Renal cortical epithelial cell (primary cell): ENCODE data around the gene SAMD4A. TPM values are rescaled to one million over a fixed set of nuclear protein-coding genes. Genes with fewer than 3 reads are reported as not detected.

ENCODE experiments used
- DNase-seq: peaks from one replicate; pipeline ENCODE4 v3.0.0-alpha.2; 2011; ENCODE audit warnings: low read depth
- total RNA-seq: library from RNA; depleted of rRNA; stranded (reverse); fragments of >200 nt; gene quantifications from 2 replicates; pipeline ENCODE4 v1.2.3, GENCODE V29; 2014

The SAMD4A gene
- total RNA-seq, 1 donor from 2014 or later: 81.5 TPM

- no peak for DNase-seq
These were observed 189.9 kb downstream of the SAMD4A start for GRCh38 chr14:54756656-54757392.

- DNase-seq: no peak
These were observed 191.1 kb downstream of the SAMD4A start for GRCh38 chr14:54758041-54758440.

GRCh38 chr14:54759982-54760585 is 193.2 kb downstream of the SAMD4A start:
- no peak for DNase-seq

- DNase-seq: no peak
These were observed 194.1 kb downstream of the SAMD4A start for GRCh38 chr14:54760866-54761575.

- no peak for DNase-seq
These were observed 194.9 kb downstream of the SAMD4A start for GRCh38 chr14:54761835-54762234.

- no peak for DNase-seq
These were observed 195.4 kb downstream of the SAMD4A start for GRCh38 chr14:54762296-54762695.

- no peak for DNase-seq
These were observed 196.8 kb downstream of the SAMD4A start for GRCh38 chr14:54763761-54764160.

- no peak for DNase-seq
These were observed 199.6 kb downstream of the SAMD4A start for GRCh38 chr14:54766276-54767138.

GRCh38 chr14:54767139-54767431 is 200.2 kb downstream of the SAMD4A start:
- DNase-seq: no peak

GRCh38 chr14:54767450-54767849 is 200.5 kb downstream of the SAMD4A start:
- DNase-seq: no peak

GRCh38 chr14:54768501-54769129 is 201.7 kb downstream of the SAMD4A start:
- peak; percentile 7 for DNase-seq

GRCh38 chr14:54769951-54770863 is 203.3 kb downstream of the SAMD4A start:
- no peak for DNase-seq

- no peak for DNase-seq
These were observed 204.6 kb downstream of the SAMD4A start for GRCh38 chr14:54771411-54772027.

GRCh38 chr14:54772451-54772881 is 205.5 kb downstream of the SAMD4A start:
- no peak for DNase-seq

GRCh38 chr14:54773171-54774006 is 206.5 kb downstream of the SAMD4A start:
- peak; percentile 99 for DNase-seq

GRCh38 chr14:54774824-54775223 is 207.9 kb downstream of the SAMD4A start:
- DNase-seq: no peak

GRCh38 chr14:54775486-54776140 is 208.7 kb downstream of the SAMD4A start:
- no peak for DNase-seq

GRCh38 chr14:54776361-54777001 is 209.6 kb downstream of the SAMD4A start:
- DNase-seq: no peak
